Vagina (tissue), 2 donors: ENCODE measurements around the gene PI4KA. TPM values are rescaled to one million over a fixed set of nuclear protein-coding genes. Genes with fewer than 3 reads are reported as not detected.

ENCODE experiments used
- DNase-seq, 2 donors: peaks; one replicate each; pipeline ENCODE4 v3.0.0-alpha.2; 2017; ENCODE audit errors: extremely low spot score in 2 of 2
- H3K27ac ChIP-seq: fragments of 200-600 bp; sonication (generic); one replicate; pipeline ENCODE4 v1.5.1; 2019
- H3K27me3 ChIP-seq: fragments of 200-600 bp; sonication (generic); one replicate; pipeline ENCODE4 v1.5.1; 2019
- H3K36me3 ChIP-seq, 2 donors: fragments of 200-600 bp; sonication (generic); one replicate each; pipeline ENCODE4 v1.5.1; 2017 to 2019
- H3K4me1 ChIP-seq: fragments of 200-600 bp; sonication (generic); one replicate; pipeline ENCODE4 v1.5.1; 2019
- H3K4me3 ChIP-seq, 2 donors: fragments of 200-600 bp; sonication (generic); 1 replicate in 1 of 2; 2 replicates in 1 of 2; pipeline ENCODE4 v1.5.1; 2016 to 2019
- H3K9me3 ChIP-seq: fragments of 200-600 bp; sonication (generic); one replicate; pipeline ENCODE4 v1.5.1; 2019
- POLR2A ChIP-seq, 2 donors: fragments of 450-650 bp; IDR thresholded peaks; one replicate each; pipeline ENCODE4 v1.6.1; 2017; ENCODE audit warnings: antibody characterized with exemption in 2 of 2, mild to moderate bottlenecking in 2 of 2, moderate library complexity in 2 of 2
- POLR2AphosphoS5 ChIP-seq, 2 donors: sonication (generic); formaldehyde crosslinking; IDR thresholded peaks; one replicate each; pipeline ENCODE4 v1.9.0; 2017; ENCODE audit warnings: antibody characterized with exemption in 2 of 2, mild to moderate bottlenecking in 2 of 2, low read depth in 1 of 2; ENCODE audit not compliant: insufficient read depth in 1 of 2
- intact Hi-C: fragments of 100-400 bp; cut with DNase I; formaldehyde crosslinking; loops from one replicate; pipeline ENCODE4 v1.15.1; 2023
- total RNA-seq: library from RNA; depleted of rRNA; stranded (reverse); fragments of >200 nt; gene quantifications from one replicate; pipeline ENCODE4 v1.2.3, GENCODE V29; 2016
- TF ChIP-seq, protein P1 (sequence below), 3 experiments: fragments of 450-650 bp in 2 of 3; fragments of 200-600 bp in 1 of 3; sonication (generic) in 1 of 3; IDR thresholded peaks; one replicate each; pipeline ENCODE4 v1.5.1; 2017 to 2019; ENCODE audit warnings: antibody characterized with exemption in 3 of 3, mild to moderate bottlenecking in 2 of 3, moderate library complexity in 2 of 3

Gene PI4KA
- total RNA-seq, 1 donor from 2014 or later: 135 TPM

DNA sequence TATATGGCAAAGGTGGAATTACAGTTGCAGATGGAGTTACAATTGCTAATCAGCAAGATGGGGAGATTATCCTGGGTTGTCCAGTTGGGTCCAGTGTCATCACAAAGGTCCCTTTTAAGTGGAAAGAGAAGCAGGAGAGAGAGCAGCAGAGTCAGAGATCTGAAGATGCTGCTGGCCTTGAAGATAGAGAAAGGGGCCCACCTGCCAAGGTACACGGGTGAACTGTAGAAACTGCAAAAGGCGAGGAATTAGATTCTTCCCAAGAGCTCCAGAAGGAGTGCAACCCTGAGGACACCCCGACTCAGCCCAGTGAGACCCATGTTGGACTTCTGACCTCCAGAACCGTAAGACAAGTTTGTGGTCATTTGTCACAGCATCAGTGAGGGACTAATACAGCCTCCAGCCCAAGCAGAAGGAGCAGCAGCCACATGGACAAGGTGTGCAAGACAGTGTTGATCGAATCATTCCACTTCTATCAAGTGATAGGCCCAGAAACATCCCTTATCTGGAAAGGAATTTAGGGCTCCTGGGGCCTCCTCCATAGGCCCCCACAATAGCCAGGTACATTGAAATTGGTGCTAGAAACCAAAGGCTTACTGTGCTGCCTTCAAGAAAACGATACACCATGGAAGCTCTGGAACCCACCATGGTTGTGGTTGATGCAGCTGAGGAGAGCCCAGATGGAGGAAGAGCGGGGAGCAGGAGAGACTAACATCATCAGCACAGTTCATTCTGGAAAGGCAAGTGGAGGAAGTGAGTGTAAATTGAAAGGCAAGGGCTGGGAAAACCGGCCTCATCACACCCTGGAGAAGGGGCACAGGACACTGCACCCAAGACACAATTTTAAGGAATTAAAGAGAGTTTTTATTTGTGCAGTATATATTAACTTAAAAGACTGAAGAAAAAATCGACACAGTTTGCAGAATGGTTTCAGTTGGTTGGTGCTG is 23.5 kb upstream of the PI4KA start:
- DNase-seq: no peak
- Histone ChIP-seq H3K36me3 (peaks cover 0 to 46% of the 10 kb centered on the region in 2 donors), H3K4me3 (no peak overlapping the region), H3K4me1 (no peaks in the 10 kb centered on the region), H3K27me3 (no peaks in the 10 kb centered on the region), H3K27ac (no peak overlapping the region), H3K9me3 (no peaks in the 10 kb centered on the region)
- intact Hi-C loops: no loop called here
- TF ChIP-seq, protein P1, sequence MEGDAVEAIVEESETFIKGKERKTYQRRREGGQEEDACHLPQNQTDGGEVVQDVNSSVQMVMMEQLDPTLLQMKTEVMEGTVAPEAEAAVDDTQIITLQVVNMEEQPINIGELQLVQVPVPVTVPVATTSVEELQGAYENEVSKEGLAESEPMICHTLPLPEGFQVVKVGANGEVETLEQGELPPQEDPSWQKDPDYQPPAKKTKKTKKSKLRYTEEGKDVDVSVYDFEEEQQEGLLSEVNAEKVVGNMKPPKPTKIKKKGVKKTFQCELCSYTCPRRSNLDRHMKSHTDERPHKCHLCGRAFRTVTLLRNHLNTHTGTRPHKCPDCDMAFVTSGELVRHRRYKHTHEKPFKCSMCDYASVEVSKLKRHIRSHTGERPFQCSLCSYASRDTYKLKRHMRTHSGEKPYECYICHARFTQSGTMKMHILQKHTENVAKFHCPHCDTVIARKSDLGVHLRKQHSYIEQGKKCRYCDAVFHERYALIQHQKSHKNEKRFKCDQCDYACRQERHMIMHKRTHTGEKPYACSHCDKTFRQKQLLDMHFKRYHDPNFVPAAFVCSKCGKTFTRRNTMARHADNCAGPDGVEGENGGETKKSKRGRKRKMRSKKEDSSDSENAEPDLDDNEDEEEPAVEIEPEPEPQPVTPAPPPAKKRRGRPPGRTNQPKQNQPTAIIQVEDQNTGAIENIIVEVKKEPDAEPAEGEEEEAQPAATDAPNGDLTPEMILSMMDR (IDR thresholded peaks at IDR 0.05): no peak
- no peak for TF ChIP-seq POLR2AphosphoS5 (IDR thresholded peaks at IDR 0.05; ENCODE audit: insufficient read depth in 1 of 2, low read depth in 1 of 2)
- TF ChIP-seq POLR2A (IDR thresholded peaks at IDR 0.05): no peak

DNA sequence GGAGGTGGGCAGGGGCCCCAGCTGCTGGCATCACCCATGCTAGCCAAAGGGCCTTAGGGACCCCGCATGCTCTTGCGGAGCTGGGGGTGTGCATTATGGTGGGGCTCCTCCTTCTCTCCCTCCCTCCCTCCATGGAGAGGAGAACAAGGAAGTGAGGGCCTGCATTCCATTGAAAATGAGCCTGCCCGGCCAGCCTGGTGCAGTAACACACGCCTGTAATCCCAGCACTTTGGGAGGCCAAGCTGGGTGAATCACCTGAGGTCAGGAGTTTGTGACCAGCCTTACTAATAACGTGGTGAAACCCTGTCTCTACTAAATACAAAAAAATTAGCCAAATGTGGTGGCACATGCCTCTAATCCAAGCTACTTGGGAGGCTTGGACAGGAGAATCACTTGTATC is 22.6 kb upstream of the PI4KA start:
- Histone ChIP-seq H3K27me3 (no peaks in the 10 kb centered on the region), H3K36me3 (peaks cover 0 to 40% of the 10 kb centered on the region in 2 donors), H3K27ac (no peak overlapping the region), H3K9me3 (no peaks in the 10 kb centered on the region), H3K4me3 (no peak overlapping the region), H3K4me1 (no peaks in the 10 kb centered on the region)
- TF ChIP-seq, protein P1 (IDR thresholded peaks at IDR 0.05): no peak
- no peak for TF ChIP-seq POLR2AphosphoS5 (IDR thresholded peaks at IDR 0.05; ENCODE audit: insufficient read depth in 1 of 2, low read depth in 1 of 2)
- TF ChIP-seq POLR2A (IDR thresholded peaks at IDR 0.05): no peak
- intact Hi-C loops: no loop called here
- DNase-seq: no peak

DNA sequence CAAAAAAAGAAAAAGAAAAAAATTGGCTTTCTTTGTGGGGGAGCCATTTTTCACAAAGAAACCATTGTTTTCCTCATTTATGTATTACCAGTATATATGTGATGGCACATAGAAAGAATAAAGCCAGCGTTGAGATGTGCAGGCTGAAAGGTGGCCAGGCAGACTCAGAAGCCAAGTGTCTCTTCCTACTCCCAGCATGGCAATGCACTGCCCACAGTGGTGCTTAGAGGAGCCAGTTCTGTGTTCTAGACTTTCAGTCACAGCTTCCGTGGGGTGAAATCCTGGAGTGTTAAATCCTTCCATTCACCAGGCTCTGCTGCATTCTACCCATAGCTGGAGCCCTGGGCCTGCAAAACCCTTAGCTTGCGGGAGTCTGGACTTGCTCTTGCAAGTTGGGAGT is 19.1 kb upstream of the PI4KA start:
- H3K27me3 ChIP-seq: no peaks in the 10 kb centered on the region
- no peak overlapping the region for H3K4me3 ChIP-seq
- peaks cover 0 to 35% of the 10 kb centered on the region in 2 donors for H3K36me3 ChIP-seq
- no peaks in the 10 kb centered on the region for H3K9me3 ChIP-seq
- H3K27ac ChIP-seq: no peak overlapping the region
- intact Hi-C loops: no loop called here
- no peak for TF ChIP-seq POLR2A (IDR thresholded peaks at IDR 0.05)
- TF ChIP-seq, protein P1 (IDR thresholded peaks at IDR 0.05): no peak
- no peak for TF ChIP-seq POLR2AphosphoS5 (IDR thresholded peaks at IDR 0.05; ENCODE audit: insufficient read depth in 1 of 2, low read depth in 1 of 2)
- DNase-seq: no peak
- no peaks in the 10 kb centered on the region for H3K4me1 ChIP-seq

DNA sequence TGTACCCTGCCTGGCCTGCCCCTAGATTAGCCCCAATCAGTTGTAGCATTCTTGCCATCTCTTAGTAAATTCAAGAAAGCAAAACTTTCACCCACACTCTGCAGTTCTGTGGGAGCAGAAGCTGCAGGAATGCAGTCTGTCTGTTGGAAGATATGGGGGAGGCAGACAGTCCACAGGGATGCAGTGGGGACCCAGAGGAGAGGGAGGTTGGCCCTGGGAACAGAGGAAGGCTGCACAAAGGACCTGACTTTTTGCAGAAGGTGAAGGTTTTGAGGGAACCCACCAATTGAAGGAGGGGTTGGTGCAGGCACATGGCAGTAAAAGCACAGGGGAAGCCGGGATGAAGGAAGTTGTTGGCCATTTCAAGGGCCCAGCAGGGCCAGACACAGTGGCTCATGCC is 16.7 kb upstream of the PI4KA start:
- intact Hi-C loops: no loop called here
- Histone ChIP-seq H3K27ac (no peak overlapping the region), H3K9me3 (no peaks in the 10 kb centered on the region), H3K36me3 (peaks cover 0 to 33% of the 10 kb centered on the region in 2 donors), H3K4me3 (no peak overlapping the region), H3K4me1 (no peaks in the 10 kb centered on the region), H3K27me3 (no peaks in the 10 kb centered on the region)
- TF ChIP-seq, protein P1 (IDR thresholded peaks at IDR 0.05): no peak
- TF ChIP-seq POLR2AphosphoS5 (IDR thresholded peaks at IDR 0.05; ENCODE audit: insufficient read depth in 1 of 2, low read depth in 1 of 2) (no peak), POLR2A (IDR thresholded peaks at IDR 0.05) (no peak)
- DNase-seq: no peak

DNA sequence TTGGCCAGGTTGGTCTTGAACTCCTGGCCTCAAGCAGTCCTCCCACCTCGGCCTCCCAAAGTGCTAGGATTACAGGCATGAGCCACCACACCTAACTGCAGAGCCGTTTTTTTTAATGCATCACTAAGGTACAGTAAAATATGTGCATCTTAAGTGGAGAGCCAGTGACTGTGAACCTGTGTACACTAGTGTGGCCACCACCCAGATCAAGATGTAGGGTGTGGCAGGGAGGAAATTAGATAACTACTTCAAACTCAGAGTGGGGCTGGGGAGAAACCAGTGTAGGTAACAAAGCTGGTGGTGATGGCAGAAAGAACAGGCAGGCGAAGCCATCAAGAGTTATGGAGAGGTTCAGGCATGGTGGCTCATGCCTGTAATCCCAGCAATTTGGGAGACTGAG is 14.6 kb upstream of the PI4KA start:
- intact Hi-C loops: no loop called here
- H3K4me1 ChIP-seq: peaks cover 11% of the 10 kb centered on the region
- DNase-seq: no peak
- TF ChIP-seq POLR2AphosphoS5 (IDR thresholded peaks at IDR 0.05; ENCODE audit: insufficient read depth in 1 of 2, low read depth in 1 of 2) (no peak), POLR2A (IDR thresholded peaks at IDR 0.05) (no peak)
- TF ChIP-seq, protein P1 (IDR thresholded peaks at IDR 0.05): no peak
- H3K27me3 ChIP-seq: no peaks in the 10 kb centered on the region
- no peaks in the 10 kb centered on the region for H3K9me3 ChIP-seq
- no peak overlapping the region for H3K4me3 ChIP-seq
- H3K27ac ChIP-seq: no peak overlapping the region
- peaks cover 0 to 33% of the 10 kb centered on the region in 2 donors for H3K36me3 ChIP-seq
